ENCODE data around the gene RBBP9.
A peak's percentile ranks its signal among the peaks of the same experiment; 100 is the strongest.

Gene RBBP9

DNA sequence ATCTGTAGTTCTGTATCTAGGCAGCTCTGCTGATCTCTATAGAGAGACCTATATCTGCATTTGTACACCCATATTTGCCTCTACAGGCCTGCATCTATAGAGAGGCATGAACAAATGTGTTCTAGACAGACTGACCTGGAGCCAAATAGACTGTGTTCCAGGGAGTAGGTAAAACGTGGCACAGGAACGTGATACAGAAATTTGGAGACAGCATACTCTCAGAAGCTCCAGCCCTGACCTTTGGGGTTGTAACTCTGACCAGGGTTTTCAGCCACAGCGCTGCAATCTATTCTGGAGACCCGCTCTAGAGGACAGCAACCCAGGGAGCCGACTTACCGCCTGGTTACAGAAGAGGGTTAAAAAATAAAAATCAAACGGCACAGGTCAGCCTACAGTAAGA, 983 bp downstream of the RBBP9 start:
- Mint-ChIP-seq H3K4me3 (peak overlapping the region; percentile 98 to 99 (median 99)), H3K9me3 (no peaks in the 10 kb centered on the region), H3K27me3 (ENCODE audit: low read depth) (no peaks in the 10 kb centered on the region), H3K4me1 (peaks cover 21% of the 10 kb centered on the region), H3K27ac (peak overlapping the region; percentile 91 to 98 (median 98)), H3K36me3 (ENCODE audit: low read depth) (peaks cover 20% of the 10 kb centered on the region)
- no peak for TF ChIP-seq CTCF (IDR thresholded peaks at IDR 0.05; ENCODE audit: unreplicated experiment in 3 of 3)

- Mint-ChIP-seq H3K4me3 (no peak overlapping the region), H3K4me1 (peaks cover 1% of the 10 kb centered on the region), H3K36me3 (ENCODE audit: low read depth) (peaks cover 58% of the 10 kb centered on the region), H3K27me3 (ENCODE audit: low read depth) (no peaks in the 10 kb centered on the region), H3K9me3 (no peaks in the 10 kb centered on the region), H3K27ac (no peak overlapping the region)
- no peak for TF ChIP-seq CTCF (IDR thresholded peaks at IDR 0.05; ENCODE audit: unreplicated experiment in 3 of 3)
Measured at GRCh38 chr20:18488301-18488700, 8.7 kb downstream of the RBBP9 start.

- Mint-ChIP-seq H3K9me3 (no peaks in the 10 kb centered on the region), H3K27me3 (ENCODE audit: low read depth) (no peaks in the 10 kb centered on the region), H3K4me3 (no peak overlapping the region), H3K36me3 (ENCODE audit: low read depth) (peaks cover 51% of the 10 kb centered on the region), H3K27ac (no peak overlapping the region), H3K4me1 (no peaks in the 10 kb centered on the region)
- TF ChIP-seq CTCF (IDR thresholded peaks at IDR 0.05; ENCODE audit: unreplicated experiment in 3 of 3), result no peak
Measured at GRCh38 chr20:18481596-18481995, 15.4 kb downstream of the RBBP9 start.

DNA sequence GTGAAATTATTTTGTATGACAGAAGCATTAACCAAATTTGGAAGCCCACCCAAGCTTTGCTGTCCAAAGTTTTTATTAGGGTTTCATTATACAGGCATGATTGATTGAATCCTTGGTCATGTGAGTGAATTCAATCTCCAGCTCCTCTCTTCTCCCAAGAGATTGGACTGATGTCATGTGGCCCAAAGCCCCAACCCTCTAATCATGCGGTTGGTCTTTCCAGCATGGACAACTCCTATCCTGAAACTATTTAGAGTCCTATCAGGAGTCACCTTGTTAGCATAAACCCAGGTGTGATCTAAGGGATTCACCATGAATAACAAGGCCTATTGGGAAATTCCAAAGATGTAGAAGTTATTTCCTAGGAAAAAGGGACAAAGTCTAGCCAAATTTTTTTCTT, 19.2 kb downstream of the RBBP9 start:
- no peaks in the 10 kb centered on the region for H3K4me1 Mint-ChIP-seq
- peaks cover 54% of the 10 kb centered on the region for H3K36me3 Mint-ChIP-seq (ENCODE audit: low read depth)
- no peaks in the 10 kb centered on the region for H3K27me3 Mint-ChIP-seq (ENCODE audit: low read depth)
- no peak overlapping the region for H3K27ac Mint-ChIP-seq
- H3K9me3 Mint-ChIP-seq, result no peaks in the 10 kb centered on the region
- no peak for TF ChIP-seq CTCF (IDR thresholded peaks at IDR 0.05; ENCODE audit: unreplicated experiment in 3 of 3)
- no peak overlapping the region for H3K4me3 Mint-ChIP-seq

DNA sequence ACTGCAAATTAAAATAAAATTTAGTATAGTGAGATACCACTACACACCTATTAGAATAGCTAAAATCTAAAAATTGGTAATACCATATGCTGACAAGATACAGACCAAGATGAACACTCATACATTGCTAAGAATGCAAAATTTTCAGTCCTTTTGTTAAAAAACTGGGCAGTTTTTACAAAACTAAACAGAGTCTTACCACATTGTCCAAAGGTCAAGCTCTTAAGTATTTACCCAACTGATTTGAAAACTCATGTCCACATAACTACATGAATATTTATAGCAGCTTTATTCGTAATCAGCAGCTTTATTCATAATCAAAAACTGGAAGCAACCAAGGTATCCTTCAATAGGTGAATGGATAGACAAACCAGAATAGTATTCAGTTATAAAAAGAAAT, 19.8 kb downstream of the RBBP9 start:
- Mint-ChIP-seq H3K27ac (no peak overlapping the region), H3K4me1 (no peaks in the 10 kb centered on the region), H3K4me3 (no peak overlapping the region), H3K27me3 (ENCODE audit: low read depth) (no peaks in the 10 kb centered on the region), H3K9me3 (no peaks in the 10 kb centered on the region), H3K36me3 (ENCODE audit: low read depth) (peaks cover 48% of the 10 kb centered on the region)
- TF ChIP-seq CTCF (IDR thresholded peaks at IDR 0.05; ENCODE audit: unreplicated experiment in 3 of 3), result no peak

- H3K36me3 Mint-ChIP-seq (ENCODE audit: low read depth), result peaks cover 4% of the 10 kb centered on the region
- peak within 1 kb of the TSS; percentile 100 for H3K27ac Mint-ChIP-seq
- H3K4me1 Mint-ChIP-seq, result peaks cover 23% of the 10 kb centered on the region
- no peaks in the 10 kb centered on the region for H3K9me3 Mint-ChIP-seq
- H3K4me3 Mint-ChIP-seq, result peak within 1 kb of the TSS; percentile 92 to 98 (median 98)
- H3K27me3 Mint-ChIP-seq (ENCODE audit: low read depth), result no peaks in the 10 kb centered on the region
- TF ChIP-seq CTCF (IDR thresholded peaks at IDR 0.05; ENCODE audit: unreplicated experiment in 3 of 3), result no peak
Measured at GRCh38 chr20:18466894-18467730, 29.9 kb downstream of the RBBP9 start, which contains the start of the genes DZANK1 and POLR3F. Gene DZANK1, minus strand, starts transcription at chr20:18467030. Its CDS starts 1,672 bp downstream, at chr20:18465358. Gene POLR3F, plus strand, starts transcription at chr20:18467390. Its CDS starts 117 bp downstream, at chr20:18467507.
